CD14-positive monocyte (primary cell): ENCODE data around the gene FBXO15. TPM values are rescaled to one million over a fixed set of nuclear protein-coding genes. Genes with fewer than 3 reads are reported as not detected.
A peak's percentile ranks its signal among the peaks of the same experiment; 100 is the strongest.

Experiments used
- DNase-seq, 3 donors: peaks; one replicate each; pipeline ENCODE4 v3.0.0-alpha.2; 2011 to 2022
- H2AFZ ChIP-seq: 2 replicates; pipeline ENCODE4 v1.6.0; 2012; ENCODE audit warnings: mild to moderate bottlenecking, low read depth, low read length, inconsistent platforms; ENCODE audit not compliant: insufficient read depth, poor library complexity, severe bottlenecking
- H3K27ac ChIP-seq, 2 donors: 1 replicate in 1 of 2; 2 replicates in 1 of 2; pipeline ENCODE4 v1.5.1; 2012 to 2013; ENCODE audit warnings: low read length in 2 of 2, control low read depth in 1 of 2, inconsistent platforms in 1 of 2, low read depth in 1 of 2, mild to moderate bottlenecking in 1 of 2
- H3K27me3 ChIP-seq, 2 donors: one replicate each; pipeline versions ENCODE4 v1.6.0 to v1.6.1; 2011 to 2013; ENCODE audit warnings: low read length in 2 of 2; ENCODE audit not compliant: control insufficient read depth in 2 of 2, insufficient read depth in 2 of 2
- H3K36me3 ChIP-seq, 2 donors: replicated peaks in 1 of 2; 1 replicate in 1 of 2; 2 replicates in 1 of 2; pipeline versions ENCODE4 v1.5.1 to v1.6.1; 2012 to 2013; ENCODE audit warnings: low read length in 2 of 2, control low read depth in 1 of 2, inconsistent platforms in 1 of 2, mild to moderate bottlenecking in 1 of 2; ENCODE audit not compliant: insufficient read depth in 2 of 2, control insufficient read depth in 1 of 2
- H3K4me1 ChIP-seq, 2 donors: 1 replicate in 1 of 2; 2 replicates in 1 of 2; pipeline versions ENCODE4 v1.5.1 to v1.6.1; 2012 to 2013; ENCODE audit warnings: low read length in 2 of 2, control low read depth in 1 of 2, inconsistent platforms in 1 of 2, mild to moderate bottlenecking in 1 of 2, moderate library complexity in 1 of 2; ENCODE audit not compliant: insufficient read depth in 2 of 2, control insufficient read depth in 1 of 2
- H3K4me2 ChIP-seq: replicated peaks from 2 replicates; pipeline ENCODE3; 2012; ENCODE audit warnings: low read length, moderate library complexity, mild to moderate bottlenecking; ENCODE audit not compliant: poor library complexity, severe bottlenecking; ENCODE audit errors: extremely low read depth
- H3K4me3 ChIP-seq, 3 experiments: fragments of 200-600 bp in 1 of 3; sonication (generic) in 1 of 3; replicated peaks in 1 of 3; 1 replicate in 2 of 3; 2 replicates in 1 of 3; pipeline ENCODE4 v1.5.1; 2011 to 2013; ENCODE audit warnings: low read length in 3 of 3, mild to moderate bottlenecking in 3 of 3, control low read depth in 2 of 3, low read depth in 2 of 3, inconsistent platforms in 1 of 3, moderate library complexity in 1 of 3
- H3K79me2 ChIP-seq: 2 replicates; pipeline ENCODE4 v1.6.0; 2012; ENCODE audit warnings: mild to moderate bottlenecking, control low read depth, inconsistent platforms, low read length, moderate library complexity; ENCODE audit not compliant: insufficient read depth
- H3K9ac ChIP-seq: 2 replicates; pipeline ENCODE4 v1.6.0; 2017; ENCODE audit warnings: low read length, mild to moderate bottlenecking; ENCODE audit not compliant: insufficient read depth, poor library complexity, severe bottlenecking
- H3K9me3 ChIP-seq, 2 donors: replicated peaks in 1 of 2; 1 replicate in 1 of 2; 2 replicates in 1 of 2; pipeline versions ENCODE4 v1.5.1 to v1.6.1; 2012 to 2013; ENCODE audit warnings: low read length in 2 of 2, control low read depth in 1 of 2; ENCODE audit not compliant: control insufficient read depth in 1 of 2, insufficient read depth in 1 of 2
- H4K20me1 ChIP-seq: 2 replicates; pipeline ENCODE4 v1.6.0; 2012; ENCODE audit warnings: mild to moderate bottlenecking, low read length, control low read depth, moderate library complexity; ENCODE audit not compliant: insufficient read depth
- H3K27ac Mint-ChIP-seq, 7 donors: one replicate each; pipeline ENCODE4 v1.8.0; 2020; ENCODE audit warnings: mild to moderate bottlenecking in 7 of 7, mixed read lengths in 7 of 7, moderate library complexity in 6 of 7, inconsistent platforms in 2 of 7
- H3K27me3 Mint-ChIP-seq, 3 donors: one replicate each; pipeline ENCODE4 v1.8.0; 2021 to 2022; ENCODE audit warnings: low read depth in 3 of 3, mild to moderate bottlenecking in 3 of 3, mixed read lengths in 3 of 3, moderate library complexity in 3 of 3, inconsistent platforms in 1 of 3
- H3K36me3 Mint-ChIP-seq, 2 donors: one replicate each; pipeline ENCODE4 v1.8.0; 2020; ENCODE audit warnings: mixed read lengths in 2 of 2, inconsistent platforms in 1 of 2, mild to moderate bottlenecking in 1 of 2
- H3K4me1 Mint-ChIP-seq: one replicate; pipeline ENCODE4 v1.8.0; 2020; ENCODE audit warnings: mild to moderate bottlenecking, mixed read lengths
- H3K4me3 Mint-ChIP-seq, 2 donors: one replicate each; pipeline ENCODE4 v1.8.0; 2020; ENCODE audit warnings: mild to moderate bottlenecking in 2 of 2, mixed read lengths in 2 of 2, moderate library complexity in 1 of 2
- H3K9me3 Mint-ChIP-seq, 7 donors: one replicate each; pipeline ENCODE4 v1.8.0; 2020 to 2022; ENCODE audit warnings: mixed read lengths in 7 of 7, mild to moderate bottlenecking in 6 of 7, moderate library complexity in 6 of 7, inconsistent platforms in 2 of 7
- CTCF ChIP-seq: fragments of 200-600 bp; IDR thresholded peaks from one replicate; pipeline ENCODE4 v1.8.0; 2022; ENCODE audit warnings: antibody characterized with exemption, mild to moderate bottlenecking
- WGBS: methylation state at CpG from one replicate; pipeline ENCODE4 v1.1.5; 2013; ENCODE audit warnings: missing lambda C conversion rate; ENCODE audit not compliant: insufficient coverage; 5-methylcytosine and 5-hydroxymethylcytosine counted together
- intact Hi-C, 2 donors: fragments of 100-400 bp; cut with micrococcal nuclease; formaldehyde crosslinking; loops; one replicate each; pipeline versions ENCODE4 v1.15.0 to v1.15.1; 2023
- polyA plus RNA-seq, 3 donors: library from polyadenylated mRNA; depleted of rRNA in 1 of 3; unstranded in 2 of 3; stranded (reverse) in 1 of 3; fragments of 300-500 nt in 2 of 3; fragments of >200 nt in 1 of 3; fragmentation: Illumina TruSeq in 2 of 3; gene quantifications; 1 replicate in 2 of 3; 2 replicates in 1 of 3; pipeline ENCODE4 v1.2.3, GENCODE V29; 2012 to 2021

FBXO15 gene
- polyA plus RNA-seq, 3 donors: not detected

- Mint-ChIP-seq H3K4me3 (peak overlapping the region in 1 of 2 donors; percentile 36), H3K27ac (peak overlapping the region in 2 of 7 donors; percentile 30 to 70), H3K4me1 (peaks cover 20% of the 10 kb centered on the region), H3K27me3 (peaks cover 1 to 3% (median 2%) of the 10 kb centered on the region in 3 donors), H3K36me3 (peaks cover 27 to 39% of the 10 kb centered on the region in 2 donors), H3K9me3 (no peaks in the 10 kb centered on the region)
- 0% methylated on average over 3 of the region's 11 CpGs for WGBS
- Histone ChIP-seq H3K4me3 (no peak overlapping the region), H3K4me2 (peak overlapping the region; percentile 34), H3K9ac (no peak overlapping the region), H3K79me2 (no peaks in the 10 kb centered on the region), H3K36me3 (peaks cover 28 to 44% of the 10 kb centered on the region in 2 donors), H3K27me3 (no peaks in the 10 kb centered on the region), H4K20me1 (no peaks in the 10 kb centered on the region), H3K27ac (no peak overlapping the region), H3K4me1 (peaks cover 9 to 11% of the 10 kb centered on the region in 2 donors), H2AFZ (peak overlapping the region; percentile 22), H3K9me3 (no peaks in the 10 kb centered on the region)
- intact Hi-C loops: no loop called here
- no peak for TF ChIP-seq CTCF
- DNase-seq: peak; percentile 12 to 30 (median 27)
Measured at GRCh38 chr18:74163019-74163660, 15.5 kb upstream of the FBXO15 start.

GRCh38 chr18:74155276-74155675, 7.6 kb upstream of the FBXO15 start:
- no peak for TF ChIP-seq CTCF
- Mint-ChIP-seq H3K27ac (peak overlapping the region in 1 of 7 donors; percentile 30), H3K36me3 (peaks cover 60 to 68% of the 10 kb centered on the region in 2 donors), H3K9me3 (no peaks in the 10 kb centered on the region), H3K27me3 (peaks cover 0 to 1% (median 0%) of the 10 kb centered on the region in 3 donors), H3K4me3 (no peak overlapping the region), H3K4me1 (peaks cover 6% of the 10 kb centered on the region)
- Histone ChIP-seq H3K9me3 (no peaks in the 10 kb centered on the region), H3K27me3 (no peaks in the 10 kb centered on the region), H2AFZ (no peak overlapping the region), H3K36me3 (peaks cover 41 to 84% of the 10 kb centered on the region in 2 donors), H3K4me2 (no peak overlapping the region), H3K4me1 (no peaks in the 10 kb centered on the region), H4K20me1 (no peaks in the 10 kb centered on the region), H3K79me2 (peaks cover 39% of the 10 kb centered on the region), H3K4me3 (no peak overlapping the region), H3K27ac (no peak overlapping the region), H3K9ac (no peak overlapping the region)
- no peak for DNase-seq
- WGBS: no CpG with 5 or more reads among the region's 4 CpGs
- intact Hi-C loops: no loop called here
